Measurements from ENCODE around the gene APP.

DNA sequence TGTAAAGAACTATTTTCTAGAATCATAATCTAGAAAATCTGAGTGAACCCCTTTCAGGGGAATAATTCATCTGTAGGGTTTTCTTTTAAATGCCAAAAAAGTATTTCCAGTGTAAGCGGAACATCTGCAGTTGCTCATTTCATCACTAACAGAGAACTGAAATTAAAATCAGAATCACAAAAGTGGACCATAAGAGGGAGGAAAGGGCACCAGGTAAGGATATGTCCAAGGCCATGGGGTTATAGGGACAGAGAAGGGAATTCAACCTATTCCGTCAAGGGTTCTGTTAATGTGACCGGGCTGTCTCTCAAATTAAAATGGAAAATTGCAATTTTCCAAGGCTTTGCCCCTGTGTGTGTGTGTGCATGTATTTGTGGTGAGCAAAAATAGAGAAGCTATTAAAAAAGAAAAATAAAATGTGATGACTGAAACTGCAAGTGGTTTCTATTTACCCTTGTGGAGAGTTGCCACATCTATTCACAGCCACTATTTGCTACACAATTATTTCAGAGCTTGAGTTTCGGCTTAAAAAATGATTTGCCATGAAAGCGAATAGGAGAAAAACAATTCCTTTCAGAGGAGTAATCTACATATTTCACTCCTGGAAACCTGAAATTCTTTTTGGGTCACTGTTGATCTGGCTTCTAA is 53.1 kb downstream of the APP start:
- TF ChIP-seq, protein P1, sequence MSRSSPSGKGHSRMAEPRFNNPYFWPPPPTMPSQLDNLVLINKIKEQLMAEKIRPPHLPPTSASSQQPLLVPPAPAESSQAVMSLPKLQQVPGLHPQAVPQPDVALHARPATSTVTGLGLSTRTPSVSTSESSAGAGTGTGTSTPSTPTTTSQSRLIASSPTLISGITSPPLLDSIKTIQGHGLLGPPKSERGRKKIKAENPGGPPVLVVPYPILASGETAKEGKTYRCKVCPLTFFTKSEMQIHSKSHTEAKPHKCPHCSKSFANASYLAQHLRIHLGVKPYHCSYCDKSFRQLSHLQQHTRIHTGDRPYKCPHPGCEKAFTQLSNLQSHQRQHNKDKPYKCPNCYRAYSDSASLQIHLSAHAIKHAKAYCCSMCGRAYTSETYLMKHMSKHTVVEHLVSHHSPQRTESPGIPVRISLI (tag by site-specific recombination; IDR thresholded peaks at IDR 0.05): no peak
- TF ChIP-seq, protein P2, sequence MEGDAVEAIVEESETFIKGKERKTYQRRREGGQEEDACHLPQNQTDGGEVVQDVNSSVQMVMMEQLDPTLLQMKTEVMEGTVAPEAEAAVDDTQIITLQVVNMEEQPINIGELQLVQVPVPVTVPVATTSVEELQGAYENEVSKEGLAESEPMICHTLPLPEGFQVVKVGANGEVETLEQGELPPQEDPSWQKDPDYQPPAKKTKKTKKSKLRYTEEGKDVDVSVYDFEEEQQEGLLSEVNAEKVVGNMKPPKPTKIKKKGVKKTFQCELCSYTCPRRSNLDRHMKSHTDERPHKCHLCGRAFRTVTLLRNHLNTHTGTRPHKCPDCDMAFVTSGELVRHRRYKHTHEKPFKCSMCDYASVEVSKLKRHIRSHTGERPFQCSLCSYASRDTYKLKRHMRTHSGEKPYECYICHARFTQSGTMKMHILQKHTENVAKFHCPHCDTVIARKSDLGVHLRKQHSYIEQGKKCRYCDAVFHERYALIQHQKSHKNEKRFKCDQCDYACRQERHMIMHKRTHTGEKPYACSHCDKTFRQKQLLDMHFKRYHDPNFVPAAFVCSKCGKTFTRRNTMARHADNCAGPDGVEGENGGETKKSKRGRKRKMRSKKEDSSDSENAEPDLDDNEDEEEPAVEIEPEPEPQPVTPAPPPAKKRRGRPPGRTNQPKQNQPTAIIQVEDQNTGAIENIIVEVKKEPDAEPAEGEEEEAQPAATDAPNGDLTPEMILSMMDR (tag by site-specific recombination; IDR thresholded peaks at IDR 0.05): no peak
- TF ChIP-seq ZNF561 (tag by site-specific recombination; IDR thresholded peaks at IDR 0.05; ENCODE audit: borderline replicate concordance) (no peak), ZBTB44 (tag by site-specific recombination; IDR thresholded peaks at IDR 0.05) (no peak), ZNF792 (tag by site-specific recombination; IDR thresholded peaks at IDR 0.05) (no peak), ZBTB8A (tag by site-specific recombination; IDR thresholded peaks at IDR 0.05) (no peak)
- TF ChIP-seq, protein P3, sequence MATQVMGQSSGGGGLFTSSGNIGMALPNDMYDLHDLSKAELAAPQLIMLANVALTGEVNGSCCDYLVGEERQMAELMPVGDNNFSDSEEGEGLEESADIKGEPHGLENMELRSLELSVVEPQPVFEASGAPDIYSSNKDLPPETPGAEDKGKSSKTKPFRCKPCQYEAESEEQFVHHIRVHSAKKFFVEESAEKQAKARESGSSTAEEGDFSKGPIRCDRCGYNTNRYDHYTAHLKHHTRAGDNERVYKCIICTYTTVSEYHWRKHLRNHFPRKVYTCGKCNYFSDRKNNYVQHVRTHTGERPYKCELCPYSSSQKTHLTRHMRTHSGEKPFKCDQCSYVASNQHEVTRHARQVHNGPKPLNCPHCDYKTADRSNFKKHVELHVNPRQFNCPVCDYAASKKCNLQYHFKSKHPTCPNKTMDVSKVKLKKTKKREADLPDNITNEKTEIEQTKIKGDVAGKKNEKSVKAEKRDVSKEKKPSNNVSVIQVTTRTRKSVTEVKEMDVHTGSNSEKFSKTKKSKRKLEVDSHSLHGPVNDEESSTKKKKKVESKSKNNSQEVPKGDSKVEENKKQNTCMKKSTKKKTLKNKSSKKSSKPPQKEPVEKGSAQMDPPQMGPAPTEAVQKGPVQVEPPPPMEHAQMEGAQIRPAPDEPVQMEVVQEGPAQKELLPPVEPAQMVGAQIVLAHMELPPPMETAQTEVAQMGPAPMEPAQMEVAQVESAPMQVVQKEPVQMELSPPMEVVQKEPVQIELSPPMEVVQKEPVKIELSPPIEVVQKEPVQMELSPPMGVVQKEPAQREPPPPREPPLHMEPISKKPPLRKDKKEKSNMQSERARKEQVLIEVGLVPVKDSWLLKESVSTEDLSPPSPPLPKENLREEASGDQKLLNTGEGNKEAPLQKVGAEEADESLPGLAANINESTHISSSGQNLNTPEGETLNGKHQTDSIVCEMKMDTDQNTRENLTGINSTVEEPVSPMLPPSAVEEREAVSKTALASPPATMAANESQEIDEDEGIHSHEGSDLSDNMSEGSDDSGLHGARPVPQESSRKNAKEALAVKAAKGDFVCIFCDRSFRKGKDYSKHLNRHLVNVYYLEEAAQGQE (tag by site-specific recombination; IDR thresholded peaks at IDR 0.05): no peak

Data from HEK293 (cell line).